Esophagus squamous epithelium (tissue), 4 donors: ENCODE results near the gene CCM2L.

ENCODE experiments used
- POLR2A ChIP-seq, 4 donors: fragments of 450-650 bp; IDR thresholded peaks; one replicate each; pipeline ENCODE4 v1.6.1; 2017; ENCODE audit warnings: antibody characterized with exemption in 4 of 4, mild to moderate bottlenecking in 4 of 4, moderate library complexity in 3 of 4
- TF ChIP-seq, protein P1 (sequence below), 6 experiments: fragments of 450-650 bp in 4 of 6; fragments of 200-600 bp in 2 of 6; sonication (generic) in 2 of 6; IDR thresholded peaks; one replicate each; pipeline ENCODE4 v1.5.1; 2016 to 2019; ENCODE audit warnings: antibody characterized with exemption in 6 of 6, mild to moderate bottlenecking in 4 of 6, moderate library complexity in 4 of 6

DNA sequence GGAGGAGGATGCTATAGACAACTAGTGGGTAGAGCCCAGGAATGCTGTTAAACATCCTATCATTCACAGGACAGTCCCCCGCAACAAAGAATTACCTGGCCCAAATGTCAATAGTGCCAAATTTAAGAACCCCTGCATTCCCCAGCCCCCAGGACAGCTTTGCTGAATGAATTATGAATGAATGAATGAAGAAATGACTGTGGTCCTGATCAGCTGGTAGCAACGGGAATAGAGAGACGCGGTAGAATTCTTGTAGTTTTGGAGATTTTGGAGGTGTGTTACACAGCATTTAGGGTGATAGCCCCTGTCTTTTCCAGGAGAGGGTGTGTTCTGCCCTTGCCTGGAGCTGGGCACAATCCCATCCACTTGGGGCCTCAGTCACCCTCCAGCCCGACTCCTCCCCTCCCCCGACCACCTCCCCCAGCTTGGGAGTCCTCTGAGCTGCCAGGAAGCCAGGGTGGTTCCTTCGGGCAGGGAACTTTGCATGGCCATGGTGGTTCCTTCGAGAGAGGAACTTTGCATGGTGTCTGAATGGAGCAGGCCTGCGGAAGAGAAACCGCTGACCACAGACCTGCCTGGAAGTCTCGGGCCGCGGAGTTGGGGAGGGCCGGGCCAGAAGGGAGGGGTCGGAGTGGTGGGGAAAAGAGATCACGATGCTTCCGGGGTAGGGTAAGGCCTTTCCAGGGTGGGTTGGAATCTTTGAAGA lies 40.8 kb downstream of the CCM2L start:
- TF ChIP-seq, protein P1, sequence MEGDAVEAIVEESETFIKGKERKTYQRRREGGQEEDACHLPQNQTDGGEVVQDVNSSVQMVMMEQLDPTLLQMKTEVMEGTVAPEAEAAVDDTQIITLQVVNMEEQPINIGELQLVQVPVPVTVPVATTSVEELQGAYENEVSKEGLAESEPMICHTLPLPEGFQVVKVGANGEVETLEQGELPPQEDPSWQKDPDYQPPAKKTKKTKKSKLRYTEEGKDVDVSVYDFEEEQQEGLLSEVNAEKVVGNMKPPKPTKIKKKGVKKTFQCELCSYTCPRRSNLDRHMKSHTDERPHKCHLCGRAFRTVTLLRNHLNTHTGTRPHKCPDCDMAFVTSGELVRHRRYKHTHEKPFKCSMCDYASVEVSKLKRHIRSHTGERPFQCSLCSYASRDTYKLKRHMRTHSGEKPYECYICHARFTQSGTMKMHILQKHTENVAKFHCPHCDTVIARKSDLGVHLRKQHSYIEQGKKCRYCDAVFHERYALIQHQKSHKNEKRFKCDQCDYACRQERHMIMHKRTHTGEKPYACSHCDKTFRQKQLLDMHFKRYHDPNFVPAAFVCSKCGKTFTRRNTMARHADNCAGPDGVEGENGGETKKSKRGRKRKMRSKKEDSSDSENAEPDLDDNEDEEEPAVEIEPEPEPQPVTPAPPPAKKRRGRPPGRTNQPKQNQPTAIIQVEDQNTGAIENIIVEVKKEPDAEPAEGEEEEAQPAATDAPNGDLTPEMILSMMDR (IDR thresholded peaks at IDR 0.05) = no peak
- TF ChIP-seq POLR2A (IDR thresholded peaks at IDR 0.05) = no peak
